Pancreas (tissue), 10 donors: ENCODE results near the gene MARS1. TPM values are rescaled to one million over a fixed set of nuclear protein-coding genes. Genes with fewer than 3 reads are reported as not detected.

ENCODE experiments used
- ATAC-seq, 4 donors: fragments of 200-7000 bp; cut with Tn5 transposase; one replicate each; pipeline versions ENCODE4 v1.8.0 to v1.9.1; 2020; ENCODE audit warnings: mild to moderate bottlenecking in 4 of 4, moderate library complexity in 4 of 4
- DNase-seq, 6 donors: peaks; one replicate each; pipeline ENCODE4 v3.0.0-alpha.2; 2020
- FAIRE-seq: peaks from 2 replicates; lab custom pipeline; 2012; peaks lifted over from hg19 to GRCh38; lab: Jason Lieb, UNC
- H3K27ac ChIP-seq, 4 donors: fragments of 200-600 bp; sonication (generic); 1 replicate in 3 of 4; 2 replicates in 1 of 4; pipeline versions ENCODE4 v1.5.0 to v1.8.0; 2020
- H3K27me3 ChIP-seq, 4 donors: fragments of 200-600 bp; one replicate each; pipeline ENCODE4 v1.8.0; 2021
- H3K36me3 ChIP-seq, 3 donors: fragments of 200-600 bp; sonication (generic) in 1 of 3; one replicate each; pipeline versions ENCODE4 v1.5.0 to v1.8.0; 2020 to 2021
- H3K4me1 ChIP-seq, 3 donors: fragments of 200-600 bp; one replicate each; pipeline ENCODE4 v1.8.0; 2021
- H3K4me3 ChIP-seq, 4 donors: fragments of 200-600 bp; sonication (generic) in 2 of 4; one replicate each; pipeline versions ENCODE4 v1.5.0 to v1.8.0; 2020 to 2021
- H3K9me3 ChIP-seq, 4 donors: fragments of 200-600 bp; one replicate each; pipeline ENCODE4 v1.8.0; 2021
- CTCF ChIP-seq, 4 donors: fragments of 200-600 bp; sonication (generic) in 3 of 4; IDR thresholded peaks; one replicate each; pipeline versions ENCODE4 v1.5.0 to v1.8.0; 2021; ENCODE audit warnings: antibody characterized with exemption in 4 of 4
- WGBS, 2 donors: extraction: QIAGEN DNeasy Blood & Tissue Kit; methylation state at CpG; one replicate each; pipeline ENCODE4 v1.1.7; 2013; 5-methylcytosine and 5-hydroxymethylcytosine counted together
- intact Hi-C, 3 donors: fragments of 100-400 bp; cut with DNase I; formaldehyde crosslinking; loops; one replicate each; pipeline versions ENCODE4 v1.11.1 to v1.14.2; 2022
- polyA plus RNA-seq, 2 donors: library from polyadenylated mRNA; stranded (reverse); fragments of 200-250 nt; gene quantifications; one replicate each; pipeline ENCODE4 v1.2.3, GENCODE V29; 2013
- total RNA-seq, 6 donors: library from RNA; stranded (reverse); fragmentation: NEBNext Ultra II Directional in 4 of 6; extraction: Animal tissue kit (Norgen Biotek cat#: 25700) in 4 of 6; gene quantifications; one replicate each; pipeline versions ENCODE4 v1.2.1 to v1.2.4, GENCODE V29; 2021 to 2023
- donor health status: healthy with polysubstance abuse.
- donor health status: DM: no; HTN: no; CAD: no; lungs with moderate emphysema.
- donor health status: DM: no; HTN: no; CAD: no.
- donor health status: control.
- donor health status: control.
- donor health status: Bipolar disorder and iron deficiency.
- donor health status: DM: yes; HTN: yes; CAD: no.
- donor health status: DM: no; HTN: no; CAD: no.
- donor health status: DM: no; HTN: no; CAD: no.
- donor health status: DM: yes; HTN: yes; CAD: no.

The MARS1 gene
- total and polyA plus RNA-seq, 8 donors = 33.4 to 210 (median 88.8) TPM

- FAIRE-seq = no peak
These were observed 32.4 kb downstream of the MARS1 start, which contains the start of gene DDIT3 for GRCh38 chr12:57520053-57520818. Gene DDIT3 (minus strand): TSS chr12:57520514. CDS start chr12:57517406, 3,108 bp downstream.

DNA sequence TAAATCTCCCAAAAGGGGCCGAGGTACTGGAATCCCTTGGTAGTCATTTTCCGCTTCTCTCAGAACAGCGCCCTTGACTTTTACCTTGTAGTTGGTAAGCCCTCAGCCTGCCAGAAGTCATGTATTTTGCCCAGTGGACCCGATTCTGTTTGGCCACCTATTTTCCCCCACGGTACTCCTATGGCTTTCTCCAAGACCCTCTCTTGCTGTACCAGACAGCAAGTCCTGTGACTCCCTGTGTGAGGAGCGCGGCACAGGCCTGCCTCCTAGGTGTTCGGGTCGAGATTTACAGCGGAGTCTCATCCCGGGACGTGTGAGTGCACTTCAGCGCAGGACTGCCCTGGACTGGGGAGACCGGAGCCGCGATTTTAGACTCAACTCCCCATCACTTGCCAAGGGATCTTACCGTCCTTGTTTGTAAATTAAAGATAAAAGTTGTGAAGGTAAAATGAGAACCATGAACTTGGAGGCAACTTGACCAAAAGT is 33.7 kb downstream of the MARS1 start:
- intact Hi-C loops = no loop called here
- 25 to 28% methylated on average over 17 of the region's 17 CpGs for WGBS, 2 donors
- H3K9me3 ChIP-seq = no peaks in the 10 kb centered on the region
- no peaks in the 10 kb centered on the region for H3K27me3 ChIP-seq
- no peak for TF ChIP-seq CTCF (IDR thresholded peaks at IDR 0.05)
- peak overlapping the region; percentile 92 to 98 (median 94) for H3K27ac ChIP-seq
- ATAC-seq (peak in 1 of 4 donors; percentile 3), DNase-seq (peak in 5 of 6 donors; percentile 51 to 79 (median 58)), FAIRE-seq (no peak)
- peak overlapping the region in 3 of 4 donors; percentile 39 to 70 (median 61) for H3K4me3 ChIP-seq
- H3K4me1 ChIP-seq = peaks cover 39 to 41% (median 41%) of the 10 kb centered on the region in 3 donors
- peaks cover 0 to 8% (median 7%) of the 10 kb centered on the region in 3 donors for H3K36me3 ChIP-seq

More at GRCh38 chr12:57520053-57520818, 32.4 kb downstream of the MARS1 start, which contains the start of gene DDIT3:
- TF ChIP-seq CTCF (IDR thresholded peaks at IDR 0.05) = no peak
- Histone ChIP-seq H3K4me1 (peaks cover 41 to 48% (median 41%) of the 10 kb centered on the region in 3 donors), H3K27me3 (no peaks in the 10 kb centered on the region), H3K9me3 (no peaks in the 10 kb centered on the region), H3K36me3 (peaks cover 0 to 18% (median 11%) of the 10 kb centered on the region in 3 donors), H3K4me3 (peak within 1 kb of the TSS; percentile 58 to 93 (median 69)), H3K27ac (peak within 1 kb of the TSS; percentile 92 to 98 (median 94))
- intact Hi-C loops = no loop called here
- ATAC-seq = peak; percentile 80 to 87 (median 82)
- DNase-seq = peak; percentile 99 to 100 (median 100)
- 1 to 2% methylated on average over 46 to 52 of the region's 52 CpGs for WGBS, 2 donors

DNA sequence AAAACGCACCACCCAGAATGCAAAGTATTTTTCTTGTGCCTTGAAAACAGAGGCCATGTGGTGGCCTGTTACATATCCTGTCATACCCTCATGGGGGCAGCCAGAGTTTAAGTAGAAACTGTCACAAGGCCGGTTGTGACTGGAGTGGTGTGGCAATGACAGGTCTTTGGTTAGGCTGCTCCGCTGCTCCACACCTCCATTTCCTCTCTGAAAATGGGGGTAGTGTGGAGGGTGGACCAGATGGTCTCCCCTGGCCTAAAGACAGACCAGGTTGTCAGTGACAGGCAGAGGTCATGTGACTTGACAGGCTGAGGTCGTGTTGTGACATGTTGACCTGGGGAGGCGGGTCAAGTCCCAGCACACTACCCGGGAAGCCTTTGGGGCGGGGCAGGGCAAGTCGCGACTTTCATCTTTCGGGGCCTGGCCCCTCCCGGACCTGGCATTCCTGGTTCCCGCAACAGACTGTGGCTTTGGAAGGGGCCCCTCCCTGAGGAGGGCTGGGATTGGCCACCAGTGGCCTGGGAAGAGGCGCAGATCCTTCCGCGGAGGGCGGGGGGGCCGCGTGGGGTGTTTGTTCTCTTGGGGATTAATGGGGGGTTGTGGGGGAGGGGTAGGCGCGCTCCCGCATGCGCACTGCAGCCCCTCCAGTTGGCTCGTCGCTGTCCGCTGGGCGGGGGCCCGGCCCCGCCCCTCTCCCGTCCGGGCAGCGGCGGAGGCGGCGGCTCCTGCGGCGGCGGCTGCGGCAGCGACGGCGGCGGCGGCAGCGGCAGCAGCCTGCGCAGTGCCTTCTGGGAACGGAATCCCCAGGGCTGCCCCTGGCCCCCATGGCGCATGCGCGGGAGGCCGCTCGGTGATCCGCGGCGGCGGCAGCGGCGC is 34.4 kb downstream of the MARS1 start, which contains the start of gene MBD6:
Gene MBD6, plus strand, starts transcription at position 814 of the 876 bp plus-strand sequence. CDS start 1,480 bp downstream, outside the sequence.
- peak within 1 kb of the TSS; percentile 92 to 98 (median 94) for H3K27ac ChIP-seq
- ATAC-seq (peak; percentile 41 to 59 (median 50)), DNase-seq (peak; percentile 95 to 97 (median 96)), FAIRE-seq (no peak)
- no peaks in the 10 kb centered on the region for H3K27me3 ChIP-seq
- TF ChIP-seq CTCF (IDR thresholded peaks at IDR 0.05) = no peak
- 1% methylated on average over 18 to 57 of the region's 57 CpGs for WGBS, 2 donors
- peaks cover 0 to 5% (median 3%) of the 10 kb centered on the region in 3 donors for H3K36me3 ChIP-seq
- peak within 1 kb of the TSS; percentile 57 to 70 (median 65) for H3K4me3 ChIP-seq
- intact Hi-C loops = no loop called here
- peaks cover 35 to 41% (median 37%) of the 10 kb centered on the region in 3 donors for H3K4me1 ChIP-seq
- H3K9me3 ChIP-seq = no peaks in the 10 kb centered on the region

- Histone ChIP-seq H3K4me1 (peaks cover 27 to 33% (median 28%) of the 10 kb centered on the region in 3 donors), H3K27me3 (no peaks in the 10 kb centered on the region), H3K4me3 (peak overlapping the region; percentile 57 to 70 (median 65)), H3K27ac (peak overlapping the region; percentile 92 to 98 (median 94)), H3K9me3 (no peaks in the 10 kb centered on the region), H3K36me3 (peaks cover 0 to 11% (median 2%) of the 10 kb centered on the region in 3 donors)
- no peak for FAIRE-seq
- intact Hi-C loops = no loop called here
- TF ChIP-seq CTCF (IDR thresholded peaks at IDR 0.05) = no peak
- 1% methylated on average over 25 to 33 of the region's 38 CpGs for WGBS, 2 donors
- peak; percentile 63 to 81 (median 69) for DNase-seq
- peak in 2 of 4 donors; percentile 0 to 1 for ATAC-seq
These were observed 35.2 kb downstream of the MARS1 start for GRCh38 chr12:57522887-57523705.
